H1 (cell line): Measurements from ENCODE around the gene POMT2. TPM values are rescaled to one million over a fixed set of nuclear protein-coding genes. Genes with fewer than 3 reads are reported as not detected.

Source experiments
- CTCF ChIA-PET: fragments of 300-600 bp; sonication (Branson Sonifier 250); formaldehyde crosslinking; loops from one replicate; lab custom pipeline; 2021; ENCODE audit not compliant: partially characterized antibody; lab: Charles Lee
- POLR2A ChIA-PET: fragments of 300-600 bp; sonication (Branson Sonifier 250); formaldehyde crosslinking; loops from one replicate; lab custom pipeline; 2021; ENCODE audit warnings: inconsistent platforms; ENCODE audit not compliant: partially characterized antibody; lab: Charles Lee
- DNase-seq, 2 experiments: peaks; one replicate each; pipeline versions ENCODE4 v3.0.0 to v3.0.0-alpha.2; 2010 to 2022; ENCODE audit warnings: low spot score in 2 of 2, low read depth in 1 of 2, mixed read lengths in 1 of 2
- FAIRE-seq: peaks from 2 replicates; lab custom pipeline; 2011; peaks lifted over from hg19 to GRCh38; lab: Jason Lieb, UNC
- H2AFZ ChIP-seq: 2 replicates; pipeline ENCODE4 v1.8.1; 2012; ENCODE audit warnings: low read length, inconsistent platforms
- H2AK5ac ChIP-seq: 2 replicates; pipeline ENCODE4 v1.6.1; 2013; ENCODE audit warnings: low read depth, low read length
- H2BK120ac ChIP-seq: replicated peaks from 2 replicates; pipeline ENCODE3; 2013; ENCODE audit warnings: low read depth, low read length, inconsistent platforms
- H2BK12ac ChIP-seq: 2 replicates; pipeline ENCODE4 v1.6.1; 2013; ENCODE audit warnings: low read depth, low read length
- H2BK15ac ChIP-seq: 2 replicates; pipeline ENCODE4 v1.6.1; 2013; ENCODE audit warnings: low read length
- H2BK20ac ChIP-seq: 2 replicates; pipeline ENCODE4 v1.6.1; 2013; ENCODE audit warnings: low read length
- H2BK5ac ChIP-seq: 2 replicates; pipeline ENCODE4 v1.6.1; 2013; ENCODE audit warnings: low read depth, low read length
- H3K14ac ChIP-seq: 2 replicates; pipeline ENCODE4 v1.6.1; 2013; ENCODE audit warnings: inconsistent platforms; ENCODE audit not compliant: insufficient read length
- H3K18ac ChIP-seq: 2 replicates; pipeline ENCODE4 v1.6.1; 2013; ENCODE audit warnings: low read length; ENCODE audit errors: extremely low read depth
- H3K23ac ChIP-seq: 2 replicates; pipeline ENCODE4 v1.6.1; 2013; ENCODE audit warnings: inconsistent platforms; ENCODE audit not compliant: insufficient read length
- H3K23me2 ChIP-seq: 2 replicates; pipeline ENCODE4 v1.6.1; 2013; ENCODE audit warnings: low read depth, low read length
- H3K27ac ChIP-seq: 2 replicates; pipeline ENCODE4 v1.6.1; 2011; ENCODE audit warnings: low read depth, low read length, inconsistent platforms
- H3K27me3 ChIP-seq, 4 experiments: replicated peaks in 1 of 4; 1 replicate in 1 of 4; 2 replicates in 3 of 4; pipeline versions ENCODE4 v1.6.1 to v1.8.1; 2011 to 2013; ENCODE audit warnings: low read length in 3 of 4, mild to moderate bottlenecking in 3 of 4, inconsistent platforms in 2 of 4, mixed read lengths in 2 of 4, moderate library complexity in 1 of 4; ENCODE audit not compliant: control insufficient read depth in 3 of 4, insufficient read depth in 3 of 4; ENCODE audit errors: extremely low read depth in 1 of 4
- H3K36me3 ChIP-seq, 4 experiments: 2 replicates each; pipeline versions ENCODE4 v1.6.1 to v1.8.1; 2011 to 2013; ENCODE audit warnings: mild to moderate bottlenecking in 4 of 4, low read length in 3 of 4, moderate library complexity in 2 of 4, control low read depth in 1 of 4, inconsistent platforms in 1 of 4; ENCODE audit not compliant: insufficient read depth in 4 of 4, control insufficient read depth in 2 of 4
- H3K4ac ChIP-seq: replicated peaks from 2 replicates; pipeline ENCODE3; 2013; ENCODE audit warnings: low read length, low read depth, mixed read lengths, inconsistent platforms; ENCODE audit not compliant: insufficient read length
- H3K4me1 ChIP-seq, 4 experiments: replicated peaks in 1 of 4; 1 replicate in 1 of 4; 2 replicates in 3 of 4; pipeline versions ENCODE4 v1.6.1 to v1.8.1; 2011 to 2013; ENCODE audit warnings: low read length in 3 of 4, inconsistent platforms in 2 of 4, mixed read lengths in 1 of 4; ENCODE audit not compliant: insufficient read depth in 4 of 4, control insufficient read depth in 3 of 4
- H3K4me2 ChIP-seq, 2 experiments: 2 replicates each; pipeline versions ENCODE4 v1.6.1 to v1.8.1; 2011 to 2013; ENCODE audit warnings: low read depth in 2 of 2, low read length in 2 of 2, control low read depth in 1 of 2, inconsistent platforms in 1 of 2, mild to moderate bottlenecking in 1 of 2; ENCODE audit not compliant: insufficient read depth in 1 of 2
- H3K4me3 ChIP-seq, 4 experiments: fragments of 200-600, 300-600 bp in 1 of 4; sonication (generic), shearing (Covaris generic), sonication (Bioruptor Twin) in 1 of 4; 2 replicates each; pipeline versions ENCODE4 v1.5.1 to v1.8.1; 2011 to 2016; ENCODE audit warnings: low read length in 4 of 4, low read depth in 3 of 4, control low read depth in 2 of 4, inconsistent platforms in 2 of 4, mild to moderate bottlenecking in 2 of 4, mixed read lengths in 1 of 4, moderate library complexity in 1 of 4; ENCODE audit not compliant: insufficient read depth in 2 of 4; ENCODE audit errors: extremely low read depth in 1 of 4
- H3K56ac ChIP-seq: replicated peaks from 2 replicates; pipeline ENCODE3; 2013; ENCODE audit warnings: low read depth, mild to moderate bottlenecking, mixed read lengths, low read length, inconsistent platforms; ENCODE audit not compliant: insufficient read length
- H3K79me1 ChIP-seq: 2 replicates; pipeline ENCODE4 v1.6.1; 2013; ENCODE audit warnings: low read depth, low read length, control low read depth
- H3K79me2 ChIP-seq, 2 experiments: 2 replicates each; pipeline versions ENCODE4 v1.6.1 to v1.8.1; 2012 to 2013; ENCODE audit warnings: low read length in 2 of 2, mild to moderate bottlenecking in 2 of 2, inconsistent platforms in 1 of 2; ENCODE audit not compliant: insufficient read depth in 2 of 2, control insufficient read depth in 1 of 2
- H3K9ac ChIP-seq, 4 experiments: replicated peaks in 1 of 4; 1 replicate in 1 of 4; 2 replicates in 3 of 4; pipeline versions ENCODE4 v1.6.1 to v1.8.1; 2011 to 2013; ENCODE audit warnings: low read depth in 3 of 4, low read length in 3 of 4, control low read depth in 2 of 4, mild to moderate bottlenecking in 2 of 4, moderate library complexity in 2 of 4, inconsistent platforms in 1 of 4; ENCODE audit errors: extremely low read depth in 1 of 4
- H3K9me3 ChIP-seq, 2 experiments: 2 replicates each; pipeline versions ENCODE4 v1.6.1 to v1.8.1; 2012 to 2013; ENCODE audit warnings: mild to moderate bottlenecking in 2 of 2, moderate library complexity in 2 of 2, control low read depth in 1 of 2, inconsistent platforms in 1 of 2, low read depth in 1 of 2, low read length in 1 of 2, mixed read lengths in 1 of 2; ENCODE audit not compliant: insufficient read depth in 2 of 2
- H4K20me1 ChIP-seq, 2 experiments: replicated peaks in 1 of 2; 2 replicates each; pipeline versions ENCODE3 to v1.8.1; 2011 to 2013; ENCODE audit warnings: inconsistent platforms in 2 of 2, low read length in 2 of 2, mild to moderate bottlenecking in 1 of 2; ENCODE audit not compliant: insufficient read depth in 2 of 2, control insufficient read depth in 1 of 2
- H4K5ac ChIP-seq: 2 replicates; pipeline ENCODE4 v1.6.1; 2013; ENCODE audit warnings: low read length, low read depth, mixed read lengths, inconsistent platforms; ENCODE audit not compliant: insufficient read length
- H4K8ac ChIP-seq: 2 replicates; pipeline ENCODE4 v1.8.0; 2013; ENCODE audit warnings: mild to moderate bottlenecking, moderate library complexity, low read length, inconsistent platforms; ENCODE audit not compliant: insufficient read depth; ENCODE audit errors: extremely low read depth
- H4K91ac ChIP-seq: replicated peaks from 2 replicates; pipeline ENCODE3; 2013; ENCODE audit warnings: low read length, mixed read lengths, inconsistent platforms; ENCODE audit not compliant: insufficient read length
- BACH1 ChIP-seq: IDR thresholded peaks from 2 replicates; pipeline ENCODE4 v1.6.1; 2012; ENCODE audit warnings: low read length, improper control_type of control experiment
- BRCA1 ChIP-seq: IDR thresholded peaks from 2 replicates; pipeline ENCODE4 v1.6.1; 2012; ENCODE audit warnings: low read depth, low read length, improper control_type of control experiment
- CBX5 ChIP-seq: fragments of 300-800, 300-1000 bp; sonication (generic); IDR thresholded peaks from 2 replicates; pipeline ENCODE4 v1.7.1; 2016; ENCODE audit warnings: antibody characterized with exemption, low read length, low read depth
- GABPA ChIP-seq: IDR thresholded peaks from 2 replicates; pipeline ENCODE4 v1.6.1; 2011; ENCODE audit warnings: mild to moderate bottlenecking, low read length, moderate library complexity, borderline replicate concordance; ENCODE audit not compliant: insufficient read depth
- MAFK ChIP-seq: IDR thresholded peaks from 2 replicates; pipeline ENCODE4 v1.6.1; 2012; ENCODE audit warnings: low read depth, mild to moderate bottlenecking, improper control_type of control experiment, low read length
- PHF8 ChIP-seq: fragments of 200-600 bp; sonication (generic); conservative IDR thresholded peaks from 2 replicates; pipeline ENCODE4 v1.7.1; 2012; ENCODE audit warnings: low read depth, mild to moderate bottlenecking, inconsistent platforms, low read length, moderate library complexity
- SIRT6 ChIP-seq: IDR thresholded peaks from one replicate; pipeline ENCODE4 v1.7.1; 2012; ENCODE audit warnings: low read length, inconsistent platforms
- SIX5 ChIP-seq: IDR thresholded peaks from 2 replicates; pipeline ENCODE4 v1.6.1; 2011; ENCODE audit warnings: mild to moderate bottlenecking, low read depth, low read length
- YY1 ChIP-seq: IDR thresholded peaks from 2 replicates; pipeline ENCODE4 v1.6.1; 2011; ENCODE audit warnings: low read depth, mild to moderate bottlenecking, low read length
- WGBS, 2 experiments: shearing (Covaris generic) in 1 of 2; methylation state at CpG; one replicate each; pipeline versions ENCODE4 v1.1.6 to v1.1.7; 2013 to 2015; ENCODE audit warnings: low lambda C conversion rate in 2 of 2, mixed read lengths in 2 of 2, inconsistent platforms in 1 of 2, low coverage in 1 of 2, missing lambda C conversion rate in 1 of 2; ENCODE audit not compliant: insufficient replicate concordance in 2 of 2, insufficient coverage in 1 of 2, insufficient read length in 1 of 2; ENCODE audit errors: extremely low coverage in 1 of 2, missing lambda C conversion rate in 1 of 2; 5-methylcytosine and 5-hydroxymethylcytosine counted together
- polyA plus RNA-seq, 7 experiments: library from polyadenylated mRNA; depleted of rRNA in 3 of 7; stranded (reverse) in 5 of 7; unstranded in 2 of 7; fragments of >200 nt in 5 of 7; fragments of 200-250 nt in 2 of 7; gene quantifications; 1 replicate in 5 of 7; 2 replicates in 1 of 7; 4 replicates in 1 of 7; pipeline versions ENCODE4 v1.2.1 to v1.2.3, GENCODE V29; 2011 to 2013; ENCODE audit warnings: missing spikeins in 2 of 7, mixed read lengths in 2 of 7
- total RNA-seq: library from RNA; stranded (reverse); fragmentation: NEBNext Ultra II Directional; extraction: Animal tissue kit (Norgen Biotek cat#: 25700); gene quantifications from 2 replicates; pipeline ENCODE4 v1.2.1, GENCODE V29; 2021

POMT2 gene
- total and polyA plus RNA-seq, 2 of the 8 experiments (the other 6 are each of a cell fraction or from before 2014, with no cell fraction given) = 20.8 to 44.9 TPM

DNA sequence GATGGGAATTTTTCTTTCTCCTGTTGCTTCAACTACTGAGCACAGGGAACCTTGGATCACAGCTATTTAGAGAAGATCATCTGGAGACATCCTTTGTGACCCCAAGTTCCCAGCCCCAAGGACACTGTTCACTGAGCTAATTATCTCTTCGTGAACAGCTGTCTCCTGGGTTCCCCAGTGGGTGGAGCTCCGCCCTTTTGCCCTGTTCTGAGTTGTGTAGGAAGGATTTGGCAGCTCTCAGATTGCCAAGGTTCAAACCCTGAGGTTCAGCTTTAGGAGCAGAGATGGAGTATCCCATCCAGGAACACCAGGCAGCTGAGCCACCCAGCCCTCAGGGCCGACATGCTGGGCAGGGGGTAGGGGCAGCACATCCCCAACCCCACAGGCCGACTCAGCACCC, 81.7 kb downstream of the POMT2 start:
- CTCF ChIA-PET = interaction anchor here (0.9 to 6.6 kb wide), 15 partner anchors 9 to 92 kb away, joined by 3 to 52 read pairs (median 5); no protein-coding TSS in a partner anchor

More for the DNA sequence above, 81.7 kb downstream of the POMT2 start:
- H2AFZ ChIP-seq = no peak overlapping the region
- H3K79me2 ChIP-seq = no peaks in the 10 kb centered on the region
- no peaks in the 10 kb centered on the region for H3K27me3 ChIP-seq
- H3K23me2 ChIP-seq = no peaks in the 10 kb centered on the region
- H4K91ac ChIP-seq = no peak overlapping the region
- H3K4me2 ChIP-seq = no peak overlapping the region
- WGBS, 2 experiments = 92% methylated on average over 4 of the region's 4 CpGs; no CpG with 5 or more reads in 1 of the 2 experiments
- H4K8ac ChIP-seq = no peak overlapping the region
- no peak overlapping the region for H3K56ac ChIP-seq
- H2BK5ac ChIP-seq = no peak overlapping the region
- H2AK5ac ChIP-seq = no peak overlapping the region
- H3K27ac ChIP-seq = no peak overlapping the region
- no peaks in the 10 kb centered on the region; a peak in 3 of 8 replicates for H3K36me3 ChIP-seq
- no peak overlapping the region for H3K18ac ChIP-seq
- H3K4me1 ChIP-seq = no peaks in the 10 kb centered on the region; a peak in 1 of 7 replicates
- no peak overlapping the region for H3K23ac ChIP-seq
- POLR2A ChIA-PET = no interaction called here
- no peak overlapping the region for H2BK120ac ChIP-seq
- H3K14ac ChIP-seq = no peak overlapping the region
- H3K9me3 ChIP-seq = no peaks in the 10 kb centered on the region
- no peak for TF ChIP-seq BRCA1
- no peak for TF ChIP-seq YY1
- TF ChIP-seq PHF8 = no peak
- TF ChIP-seq MAFK = no peak
- TF ChIP-seq BACH1 = no peak
- no peak for TF ChIP-seq SIRT6
- no peak for TF ChIP-seq CBX5
- TF ChIP-seq SIX5 = no peak
- no peak for TF ChIP-seq GABPA
- no peak overlapping the region for H2BK15ac ChIP-seq
- no peak overlapping the region for H4K5ac ChIP-seq
- DNase-seq = no peak
- H2BK12ac ChIP-seq = no peak overlapping the region
- H4K20me1 ChIP-seq = peaks cover 2% of the 10 kb centered on the region in 2 experiments
- H3K4ac ChIP-seq = no peak overlapping the region
- H2BK20ac ChIP-seq = no peak overlapping the region
- no peak overlapping the region for H3K9ac ChIP-seq
- no peaks in the 10 kb centered on the region for H3K79me1 ChIP-seq
- H3K4me3 ChIP-seq = no peak overlapping the region
- FAIRE-seq = no peak
